ENCODE measurements around the gene NDUFA7.
"Not testable (repeated sequence)": the region's sequence is repeated elsewhere in the genome, so short reads cannot be mapped to it uniquely, and the experiment has no call there.

NDUFA7 gene

GRCh38 chr19:8321067-8321985, at the start of gene NDUFA7, which contains the start of gene RPS28:
Gene NDUFA7 (minus strand): TSS chr19:8321375. CDS start chr19:8321358, 17 bp downstream.
Gene RPS28 (plus strand): TSS chr19:8321496. CDS start chr19:8321531, 35 bp downstream.
- DNase-seq, result peak; percentile 97

GRCh38 chr19:8370176-8371010, 49.2 kb upstream of the NDUFA7 start:
- no peak for DNase-seq

GRCh38 chr19:8367327-8368001, 46.3 kb upstream of the NDUFA7 start:
- DNase-seq, result peak; percentile 93

GRCh38 chr19:8366961-8367326, 45.8 kb upstream of the NDUFA7 start:
- peak; percentile 74 for DNase-seq

- no peak for DNase-seq
These were observed 45.0 kb upstream of the NDUFA7 start for GRCh38 chr19:8366121-8366581.

GRCh38 chr19:8363803-8364771, 42.9 kb upstream of the NDUFA7 start, which contains the start of gene ANGPTL4:
Gene ANGPTL4 (plus strand): TSS chr19:8364155. CDS start chr19:8364322, 167 bp downstream.
- peak; percentile 89 for DNase-seq

GRCh38 chr19:8361921-8362793, 41.0 kb upstream of the NDUFA7 start:
- peak; percentile 91 for DNase-seq

GRCh38 chr19:8360196-8360595, 39.0 kb upstream of the NDUFA7 start:
- no peak for DNase-seq

- no peak for DNase-seq
These were observed 37.8 kb upstream of the NDUFA7 start for GRCh38 chr19:8358948-8359347.

- DNase-seq, result no peak
These were observed 35.9 kb upstream of the NDUFA7 start for GRCh38 chr19:8357007-8357521.

GRCh38 chr19:8355631-8356402, 34.6 kb upstream of the NDUFA7 start:
- peak; percentile 40 for DNase-seq

GRCh38 chr19:8352845-8353244, 31.7 kb upstream of the NDUFA7 start:
- DNase-seq, result not testable (repeated sequence)

- no peak for DNase-seq
These were observed 31.1 kb upstream of the NDUFA7 start for GRCh38 chr19:8352134-8352827.

- DNase-seq, result not testable (repeated sequence)
These were observed 28.6 kb upstream of the NDUFA7 start for GRCh38 chr19:8349629-8350372.

- DNase-seq, result no peak
These were observed 22.3 kb upstream of the NDUFA7 start for GRCh38 chr19:8343483-8343844.

GRCh38 chr19:8342684-8343482, 21.7 kb upstream of the NDUFA7 start, which contains the start of gene KANK3:
Gene KANK3 (minus strand): TSS chr19:8343262. CDS start chr19:8337828, 5,434 bp downstream.
- peak; percentile 90 for DNase-seq

- DNase-seq, result no peak
These were observed 21.1 kb upstream of the NDUFA7 start for GRCh38 chr19:8342316-8342683.

Data from left hindlimb (tissue), 1 donor.